Measurements from ENCODE around the gene TEX261.
"Not testable (repeated sequence)": the region's sequence is repeated elsewhere in the genome, so short reads cannot be mapped to it uniquely, and the experiment has no call there.

TEX261 gene

DNA sequence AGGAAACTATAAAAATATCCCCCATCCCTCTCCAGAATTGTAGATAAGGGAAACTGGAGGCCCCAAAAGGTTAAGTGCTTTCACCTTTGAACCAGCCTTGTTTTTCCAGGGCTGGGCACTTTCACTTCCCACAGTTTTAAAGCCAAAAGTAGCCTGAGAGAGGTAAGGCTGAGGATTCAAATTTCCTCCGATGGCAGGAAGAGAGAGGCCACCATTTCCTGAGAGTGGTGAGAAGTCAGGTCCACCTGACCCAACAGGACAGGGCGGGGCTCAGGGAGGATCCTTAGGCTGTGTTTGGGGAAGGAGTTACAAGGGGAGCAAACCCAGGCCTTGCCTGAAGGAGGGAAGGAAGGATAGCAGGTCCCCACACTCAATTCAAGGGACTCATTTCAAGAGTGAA, 4.7 kb upstream of the TEX261 start:
- TF ChIP-seq, protein P1, sequence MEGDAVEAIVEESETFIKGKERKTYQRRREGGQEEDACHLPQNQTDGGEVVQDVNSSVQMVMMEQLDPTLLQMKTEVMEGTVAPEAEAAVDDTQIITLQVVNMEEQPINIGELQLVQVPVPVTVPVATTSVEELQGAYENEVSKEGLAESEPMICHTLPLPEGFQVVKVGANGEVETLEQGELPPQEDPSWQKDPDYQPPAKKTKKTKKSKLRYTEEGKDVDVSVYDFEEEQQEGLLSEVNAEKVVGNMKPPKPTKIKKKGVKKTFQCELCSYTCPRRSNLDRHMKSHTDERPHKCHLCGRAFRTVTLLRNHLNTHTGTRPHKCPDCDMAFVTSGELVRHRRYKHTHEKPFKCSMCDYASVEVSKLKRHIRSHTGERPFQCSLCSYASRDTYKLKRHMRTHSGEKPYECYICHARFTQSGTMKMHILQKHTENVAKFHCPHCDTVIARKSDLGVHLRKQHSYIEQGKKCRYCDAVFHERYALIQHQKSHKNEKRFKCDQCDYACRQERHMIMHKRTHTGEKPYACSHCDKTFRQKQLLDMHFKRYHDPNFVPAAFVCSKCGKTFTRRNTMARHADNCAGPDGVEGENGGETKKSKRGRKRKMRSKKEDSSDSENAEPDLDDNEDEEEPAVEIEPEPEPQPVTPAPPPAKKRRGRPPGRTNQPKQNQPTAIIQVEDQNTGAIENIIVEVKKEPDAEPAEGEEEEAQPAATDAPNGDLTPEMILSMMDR (IDR thresholded peaks at IDR 0.05; ENCODE audit: low read depth, low read length) = no peak
- TF ChIP-seq, protein P2, sequence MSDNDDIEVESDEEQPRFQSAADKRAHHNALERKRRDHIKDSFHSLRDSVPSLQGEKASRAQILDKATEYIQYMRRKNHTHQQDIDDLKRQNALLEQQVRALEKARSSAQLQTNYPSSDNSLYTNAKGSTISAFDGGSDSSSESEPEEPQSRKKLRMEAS (IDR thresholded peaks at IDR 0.05; ENCODE audit: low read depth, low read length) = no peak
- TF ChIP-seq MYC (IDR thresholded peaks at IDR 0.05; ENCODE audit: low read depth, low read length) = no peak
- no peak for TF ChIP-seq POLR2A (IDR thresholded peaks at IDR 0.05; ENCODE audit: extremely low read depth, insufficient read length)
- DNase-seq (ENCODE audit: low read depth) = no peak
- H3K4me3 ChIP-seq (ENCODE audit: low read depth, low read length) = no peak overlapping the region

DNA sequence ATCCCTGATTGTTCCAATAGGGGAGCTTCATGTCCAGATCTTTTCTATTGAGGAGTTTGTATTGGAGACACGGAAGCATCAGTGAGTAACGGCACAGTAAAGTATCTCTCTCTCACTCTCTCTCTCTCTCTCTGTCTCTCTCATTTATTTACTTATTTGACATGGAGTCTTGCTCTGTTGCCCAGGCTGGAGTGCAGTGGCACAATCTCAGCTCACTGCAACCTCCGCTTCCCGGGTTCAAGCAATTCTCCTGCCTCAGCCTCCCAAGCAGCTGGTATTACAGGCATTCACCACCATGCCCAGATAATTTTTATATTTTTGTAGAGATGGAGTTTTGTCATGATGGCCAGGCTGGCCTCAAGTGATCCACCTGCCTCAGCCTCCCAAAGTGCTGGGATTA, 4.2 kb upstream of the TEX261 start:
- DNase-seq (ENCODE audit: low read depth); H3K4me3 ChIP-seq (ENCODE audit: low read depth, low read length): not testable (repeated sequence)

DNA sequence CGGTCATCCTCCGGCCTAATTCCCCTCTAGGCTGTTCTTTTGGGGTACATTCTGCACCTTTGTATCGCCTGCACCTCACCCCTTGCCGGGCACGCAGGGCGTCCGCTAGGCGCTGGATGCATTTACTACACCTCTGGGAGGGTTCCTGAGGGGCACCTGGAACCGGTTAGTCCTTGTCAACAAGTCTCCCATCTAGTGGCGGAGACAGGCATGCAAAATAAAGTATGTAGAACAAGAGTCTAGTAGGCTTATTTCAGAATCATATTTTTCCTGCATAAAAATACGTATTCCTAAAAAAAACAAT, 705 bp upstream of the TEX261 start:
- TF ChIP-seq, protein P1 (IDR thresholded peaks at IDR 0.05; ENCODE audit: low read depth, low read length) = peak; percentile 43
- no peak for TF ChIP-seq POLR2A (IDR thresholded peaks at IDR 0.05; ENCODE audit: extremely low read depth, insufficient read length)
- peak; percentile 74 for DNase-seq (ENCODE audit: low read depth)
- peak overlapping the region; percentile 75 for H3K4me3 ChIP-seq (ENCODE audit: low read depth, low read length)

DNA sequence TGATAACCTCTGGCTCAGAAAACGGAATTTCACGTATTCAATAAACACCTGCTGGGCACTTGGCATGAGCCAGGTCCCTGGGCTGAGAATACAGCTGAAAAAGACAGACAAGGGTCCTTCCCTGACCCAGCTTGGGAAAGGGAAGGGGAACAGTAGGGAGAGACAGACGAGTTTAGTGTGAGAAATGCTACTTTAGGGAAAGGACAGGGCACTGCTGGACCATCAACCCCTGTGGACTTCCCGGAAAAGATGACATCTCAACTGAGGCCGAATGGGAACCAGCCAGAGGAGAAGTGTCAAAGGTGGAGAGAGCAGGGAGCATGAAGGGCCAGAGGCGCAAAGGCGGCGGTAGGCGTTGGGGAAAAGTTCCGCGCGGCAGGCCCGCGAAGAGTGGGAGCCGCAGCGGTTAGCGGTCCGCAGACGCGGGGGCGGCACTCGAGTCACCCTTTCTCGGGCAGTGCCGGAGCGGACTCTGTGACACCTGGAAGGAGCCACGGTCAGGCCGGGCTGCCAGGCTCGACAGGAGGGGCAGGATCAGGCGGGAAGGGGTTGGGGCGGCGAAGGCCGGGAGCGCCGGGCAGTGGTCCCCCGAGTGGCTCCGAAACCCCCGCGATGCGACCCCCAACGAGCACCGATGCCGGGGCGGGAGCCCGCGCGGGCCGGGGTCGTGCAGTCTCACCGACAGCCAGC, 519 bp downstream of the TEX261 start:
- TF ChIP-seq, protein P1 (IDR thresholded peaks at IDR 0.05; ENCODE audit: low read depth, low read length) = no peak
- no peak for TF ChIP-seq POLR2A (IDR thresholded peaks at IDR 0.05; ENCODE audit: extremely low read depth, insufficient read length)
- no peak for TF ChIP-seq MYC (IDR thresholded peaks at IDR 0.05; ENCODE audit: low read depth, low read length)
- TF ChIP-seq, protein P2 (IDR thresholded peaks at IDR 0.05; ENCODE audit: low read depth, low read length) = no peak
- peak overlapping the region; percentile 97 for H3K4me3 ChIP-seq (ENCODE audit: low read depth, low read length)
- DNase-seq (ENCODE audit: low read depth) = peak; percentile 54

DNA sequence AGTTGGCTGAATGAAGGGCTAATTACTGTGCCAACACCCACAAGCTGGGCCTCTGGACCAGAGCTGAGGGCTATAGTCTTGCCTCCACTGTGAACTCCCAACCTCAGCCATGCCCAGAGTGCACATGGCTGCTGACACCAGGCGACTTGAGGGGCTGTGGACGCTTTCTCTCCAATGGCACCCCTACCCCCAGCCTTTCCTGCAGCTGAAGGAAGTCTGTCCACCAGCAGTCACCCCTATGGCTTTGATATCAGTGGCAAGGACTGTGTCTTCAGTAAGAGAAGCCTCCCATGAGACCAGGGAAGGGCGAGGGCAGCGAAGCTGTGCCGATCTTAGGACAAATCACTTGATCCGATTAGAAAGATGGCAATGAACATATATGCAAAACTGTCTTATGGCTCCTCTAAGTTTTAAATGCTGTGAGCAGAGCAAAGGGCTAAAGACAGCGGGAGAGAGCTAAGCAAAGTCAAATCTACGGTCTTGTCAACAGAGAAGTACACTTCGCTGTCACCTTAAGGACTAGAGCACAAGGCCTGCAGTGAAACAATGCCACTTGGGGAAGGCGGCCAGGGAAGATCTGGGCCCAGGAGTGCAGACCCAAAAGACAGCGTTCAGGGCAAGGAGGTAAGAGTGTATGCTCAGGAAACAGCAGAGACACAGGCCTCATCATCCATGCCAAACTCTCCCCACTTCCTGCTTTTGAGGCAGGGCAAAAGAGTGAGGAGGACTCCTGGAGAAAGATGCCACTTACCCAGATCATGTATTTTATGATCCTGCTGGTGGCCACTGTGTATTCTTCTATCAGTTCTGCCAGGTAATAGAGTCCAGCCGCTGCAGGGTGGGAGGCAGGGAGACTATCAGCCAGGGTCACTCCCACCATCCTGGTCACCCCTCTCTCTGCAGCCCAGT, 1.5 kb downstream of the TEX261 start:
- TF ChIP-seq, protein P1 (IDR thresholded peaks at IDR 0.05; ENCODE audit: low read depth, low read length) = no peak
- TF ChIP-seq POLR2A (IDR thresholded peaks at IDR 0.05; ENCODE audit: extremely low read depth, insufficient read length) (no peak), MYC (IDR thresholded peaks at IDR 0.05; ENCODE audit: low read depth, low read length) (no peak)
- TF ChIP-seq, protein P2 (IDR thresholded peaks at IDR 0.05; ENCODE audit: low read depth, low read length) = no peak
- peak overlapping the region; percentile 97 for H3K4me3 ChIP-seq (ENCODE audit: low read depth, low read length)
- peak; percentile 35 for DNase-seq (ENCODE audit: low read depth)

DNA sequence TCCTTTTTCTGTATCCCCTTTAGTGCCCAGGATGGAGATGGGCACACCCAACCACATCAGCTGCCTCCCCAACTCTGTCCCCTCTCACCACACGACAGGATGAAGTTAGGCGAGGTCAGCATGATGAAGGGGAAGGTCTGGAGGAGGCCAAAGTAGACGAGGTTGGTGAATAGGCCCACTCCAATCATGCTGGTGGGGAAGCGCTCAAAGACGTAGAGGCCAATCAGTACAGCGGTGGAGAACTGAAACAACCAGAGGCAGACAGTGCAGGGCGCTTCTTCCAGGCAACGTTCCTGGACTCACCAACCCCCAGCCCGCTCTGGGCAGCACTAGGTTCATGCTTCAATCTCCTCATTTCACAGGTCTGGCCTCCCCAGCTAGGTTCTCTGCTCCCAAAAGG, 2.9 kb downstream of the TEX261 start:
- no peak overlapping the region for H3K4me3 ChIP-seq (ENCODE audit: low read depth, low read length)
- no peak for DNase-seq (ENCODE audit: low read depth)
- TF ChIP-seq, protein P2 (IDR thresholded peaks at IDR 0.05; ENCODE audit: low read depth, low read length) = no peak
- TF ChIP-seq, protein P1 (IDR thresholded peaks at IDR 0.05; ENCODE audit: low read depth, low read length) = no peak
- no peak for TF ChIP-seq MYC (IDR thresholded peaks at IDR 0.05; ENCODE audit: low read depth, low read length)
- no peak for TF ChIP-seq POLR2A (IDR thresholded peaks at IDR 0.05; ENCODE audit: extremely low read depth, insufficient read length)

Data from NB4 (cell line).